ENCODE data around the gene SMURF2. TPM values are rescaled to one million over a fixed set of nuclear protein-coding genes. Genes with fewer than 3 reads are reported as not detected.
A peak's percentile ranks its signal among the peaks of the same experiment; 100 is the strongest.
"Not testable (repeated sequence)": the region's sequence is repeated elsewhere in the genome, so short reads cannot be mapped to it uniquely, and the experiment has no call there.

Gene SMURF2
- total RNA-seq, 1 experiment from 2014 or later, result 57.6 TPM

- Histone ChIP-seq H3K27me3 (ENCODE audit: insufficient read depth, low read depth) (no peaks in the 10 kb centered on the region), H3K79me2 (ENCODE audit: low read depth) (peaks cover 97% of the 10 kb centered on the region), H3K27ac (no peak overlapping the region), H3K9me2 (ENCODE audit: insufficient read depth) (no peaks in the 10 kb centered on the region), H3K4me1 (replicated peaks; ENCODE audit: insufficient read depth) (no peaks in the 10 kb centered on the region), H3F3A (ENCODE audit: insufficient read depth, low read depth) (peaks cover 56% of the 10 kb centered on the region; the same call in 1 of the 2 replicates), H3K36me3 (ENCODE audit: low read depth) (0 out of 2 replicates have a peak, but pooled peaks cover 5% of the 10 kb centered on the region), H3K4me3 (no peak overlapping the region), H2AFZ (no peak overlapping the region), H3K9me3 (ENCODE audit: insufficient read depth, low read depth) (no peaks in the 10 kb centered on the region; the same call in 1 of the 2 replicates), H4K20me1 (ENCODE audit: insufficient read depth) (peaks cover 69% of the 10 kb centered on the region), H3K4me2 (no peak overlapping the region)
- ChIA-PET CTCF (no interaction called here), POLR2A (ENCODE audit: unreplicated experiment) (no interaction called here)
- BruUV-seq (replicated peaks), result no TSS peak
- intact Hi-C loops (cut with micrococcal nuclease; ENCODE audit: unreplicated experiment), result no loop called here
- no peak for TF ChIP-seq EZH2 (IDR thresholded peaks at IDR 0.05; ENCODE audit: low read depth)
- DNase-seq, result no peak
Measured at GRCh38 chr17:64615028-64615677, 47.0 kb downstream of the SMURF2 start.

- Histone ChIP-seq H3K79me2 (ENCODE audit: low read depth) (peaks cover 97% of the 10 kb centered on the region), H3K4me1 (replicated peaks; ENCODE audit: insufficient read depth) (no peaks in the 10 kb centered on the region), H3K9me3 (ENCODE audit: insufficient read depth, low read depth) (no peaks in the 10 kb centered on the region; the same call in 1 of the 2 replicates), H3K27me3 (ENCODE audit: insufficient read depth, low read depth) (no peaks in the 10 kb centered on the region), H4K20me1 (ENCODE audit: insufficient read depth) (peaks cover 68% of the 10 kb centered on the region), H3K36me3 (ENCODE audit: low read depth) (0 out of 2 replicates have a peak, but pooled peaks cover 4% of the 10 kb centered on the region), H2AFZ (no peak overlapping the region), H3K4me2 (no peak overlapping the region), H3K27ac (no peak overlapping the region), H3K4me3 (no peak overlapping the region), H3F3A (ENCODE audit: insufficient read depth, low read depth) (peaks cover 57% of the 10 kb centered on the region; the same call in 1 of the 2 replicates), H3K9me2 (ENCODE audit: insufficient read depth) (no peaks in the 10 kb centered on the region)
- DNase-seq, result no peak
- ChIA-PET POLR2A (ENCODE audit: unreplicated experiment) (interaction anchor here (0.7 kb wide), 1 partner anchor 94 kb away, joined by 6 read pairs; no protein-coding TSS in a partner anchor), CTCF (no interaction called here)
- no TSS peak for BruUV-seq (replicated peaks)
- intact Hi-C loops (cut with micrococcal nuclease; ENCODE audit: unreplicated experiment), result no loop called here
- no peak for TF ChIP-seq EZH2 (IDR thresholded peaks at IDR 0.05; ENCODE audit: low read depth)
- TF ChIP-seq, protein P1, sequence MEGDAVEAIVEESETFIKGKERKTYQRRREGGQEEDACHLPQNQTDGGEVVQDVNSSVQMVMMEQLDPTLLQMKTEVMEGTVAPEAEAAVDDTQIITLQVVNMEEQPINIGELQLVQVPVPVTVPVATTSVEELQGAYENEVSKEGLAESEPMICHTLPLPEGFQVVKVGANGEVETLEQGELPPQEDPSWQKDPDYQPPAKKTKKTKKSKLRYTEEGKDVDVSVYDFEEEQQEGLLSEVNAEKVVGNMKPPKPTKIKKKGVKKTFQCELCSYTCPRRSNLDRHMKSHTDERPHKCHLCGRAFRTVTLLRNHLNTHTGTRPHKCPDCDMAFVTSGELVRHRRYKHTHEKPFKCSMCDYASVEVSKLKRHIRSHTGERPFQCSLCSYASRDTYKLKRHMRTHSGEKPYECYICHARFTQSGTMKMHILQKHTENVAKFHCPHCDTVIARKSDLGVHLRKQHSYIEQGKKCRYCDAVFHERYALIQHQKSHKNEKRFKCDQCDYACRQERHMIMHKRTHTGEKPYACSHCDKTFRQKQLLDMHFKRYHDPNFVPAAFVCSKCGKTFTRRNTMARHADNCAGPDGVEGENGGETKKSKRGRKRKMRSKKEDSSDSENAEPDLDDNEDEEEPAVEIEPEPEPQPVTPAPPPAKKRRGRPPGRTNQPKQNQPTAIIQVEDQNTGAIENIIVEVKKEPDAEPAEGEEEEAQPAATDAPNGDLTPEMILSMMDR (conservative IDR thresholded peaks at IDR 0.05), result no peak
Measured at GRCh38 chr17:64614266-64615027, 47.7 kb downstream of the SMURF2 start.

DNA sequence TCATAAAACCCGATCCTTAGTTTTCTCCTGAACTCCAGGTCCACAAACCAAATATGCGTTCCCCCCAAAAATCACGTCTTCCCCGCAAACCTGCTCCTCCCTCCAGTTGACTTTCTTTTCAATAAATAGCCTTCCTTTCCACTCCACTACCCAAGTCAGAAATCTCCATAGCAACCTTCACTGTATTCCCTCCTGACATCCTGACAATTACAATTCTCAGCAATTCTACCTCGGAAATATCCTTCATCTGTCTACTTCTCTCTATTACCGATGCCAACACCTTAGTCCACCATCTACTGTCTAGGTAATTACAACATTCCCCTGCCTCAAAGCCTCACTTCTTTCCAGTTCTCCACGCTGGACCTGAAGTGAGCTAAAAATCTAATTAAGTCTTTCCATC lies 50.7 kb downstream of the SMURF2 start:
- H3K4me1 ChIP-seq (replicated peaks; ENCODE audit: insufficient read depth), result no peaks in the 10 kb centered on the region
- H3K27me3 ChIP-seq (ENCODE audit: insufficient read depth, low read depth), result no peaks in the 10 kb centered on the region
- H3K9me3 ChIP-seq (ENCODE audit: insufficient read depth, low read depth), result no peaks in the 10 kb centered on the region; the same call in 1 of the 2 replicates
- H3K9me2 ChIP-seq (ENCODE audit: insufficient read depth), result no peaks in the 10 kb centered on the region
- H2AFZ ChIP-seq, result no peak overlapping the region
- peaks cover 70% of the 10 kb centered on the region for H3F3A ChIP-seq (ENCODE audit: insufficient read depth, low read depth)
- intact Hi-C loops (cut with micrococcal nuclease; ENCODE audit: unreplicated experiment), result no loop called here
- TF ChIP-seq, protein P1 (conservative IDR thresholded peaks at IDR 0.05), result no peak
- no peak for TF ChIP-seq EZH2 (IDR thresholded peaks at IDR 0.05; ENCODE audit: low read depth)
- H3K4me2 ChIP-seq, result no peak overlapping the region
- DNase-seq, result no peak
- ChIA-PET POLR2A (ENCODE audit: unreplicated experiment) (interaction anchor here (0.7 kb wide), 1 partner anchor 9 kb away, joined by 3 read pairs; no protein-coding TSS in a partner anchor), CTCF (no interaction called here)
- 0 out of 2 replicates have a peak overlapping the region, but pooled peaks have one; percentile 20 for H3K27ac ChIP-seq
- no peak overlapping the region for H3K4me3 ChIP-seq
- peaks cover 96% of the 10 kb centered on the region for H3K79me2 ChIP-seq (ENCODE audit: low read depth)
- H3K36me3 ChIP-seq (ENCODE audit: low read depth), result no peaks in the 10 kb centered on the region
- no TSS peak for BruUV-seq (replicated peaks)
- peaks cover 61% of the 10 kb centered on the region for H4K20me1 ChIP-seq (ENCODE audit: insufficient read depth)

DNA sequence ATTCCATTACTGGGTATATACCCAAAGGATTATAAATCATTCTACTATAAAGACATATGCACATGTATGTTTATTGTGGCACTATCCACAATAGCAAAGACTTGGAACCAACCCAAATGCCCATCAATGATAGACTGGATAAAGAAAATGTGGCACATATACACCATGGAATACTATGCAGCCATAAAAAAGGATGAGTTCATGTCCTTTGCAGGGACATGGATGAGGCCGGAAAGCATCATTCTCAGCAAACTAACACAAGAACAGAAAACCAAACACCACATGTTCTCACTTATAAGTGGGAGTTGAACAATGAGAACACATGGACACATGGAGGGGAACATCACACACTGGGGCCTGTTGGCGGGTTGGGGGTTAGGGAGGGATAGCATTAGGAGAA lies 51.9 kb downstream of the SMURF2 start:
- BruUV-seq (replicated peaks); POLR2A ChIA-PET (ENCODE audit: unreplicated experiment); H3K9me2 ChIP-seq (ENCODE audit: insufficient read depth); DNase-seq; H3K27me3 ChIP-seq (ENCODE audit: insufficient read depth, low read depth); CTCF ChIA-PET; H3K4me3 ChIP-seq; H3K4me1 ChIP-seq (replicated peaks; ENCODE audit: insufficient read depth); H3K4me2 ChIP-seq; H3K27ac ChIP-seq; H3K9me3 ChIP-seq (ENCODE audit: insufficient read depth, low read depth); H2AFZ ChIP-seq; intact Hi-C loops (cut with micrococcal nuclease; ENCODE audit: unreplicated experiment); H3K36me3 ChIP-seq (ENCODE audit: low read depth): not testable (repeated sequence)
- H3F3A ChIP-seq (ENCODE audit: insufficient read depth, low read depth), result peaks cover 64% of the 10 kb centered on the region
- H3K79me2 ChIP-seq (ENCODE audit: low read depth), result peaks cover 95% of the 10 kb centered on the region
- peaks cover 56% of the 10 kb centered on the region for H4K20me1 ChIP-seq (ENCODE audit: insufficient read depth)

Measured in PC-9 (cell line).